ENCODE data around the gene MTERF4.

MTERF4 gene

DNA sequence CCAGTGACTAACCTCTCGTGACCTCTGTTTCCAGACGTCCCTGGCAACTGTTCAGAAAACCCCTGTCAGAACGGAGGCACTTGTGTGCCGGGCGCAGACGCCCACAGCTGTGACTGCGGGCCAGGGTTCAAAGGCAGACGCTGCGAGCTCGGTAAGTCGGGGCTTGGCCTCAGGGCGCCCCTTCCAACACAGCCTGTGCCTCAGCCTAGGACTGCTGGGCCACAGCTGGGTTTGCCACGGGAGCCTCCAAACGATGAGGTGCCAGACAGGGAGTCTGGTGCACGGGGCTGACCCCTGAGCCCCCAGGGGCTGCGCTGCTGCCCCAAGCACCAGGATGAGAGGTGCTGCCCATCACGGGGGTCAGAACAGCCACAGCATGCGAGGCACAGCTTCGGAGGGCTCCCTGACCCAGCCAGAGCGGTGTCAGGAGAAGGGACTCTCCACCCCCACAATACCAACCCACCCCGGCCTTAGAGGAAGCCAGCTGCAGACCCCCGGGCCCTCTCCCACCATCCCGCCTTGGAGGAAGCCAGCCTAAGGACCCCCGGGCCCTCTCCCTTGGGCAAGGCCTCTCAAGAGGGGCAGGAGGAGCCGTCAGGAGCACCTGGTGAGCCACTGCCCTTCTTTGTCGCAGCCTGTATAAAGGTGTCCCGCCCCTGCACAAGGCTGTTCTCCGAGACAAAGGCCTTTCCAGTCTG, 20.3 kb downstream of the MTERF4 start:
- no peak for TF ChIP-seq POLR2A (IDR thresholded peaks at IDR 0.05; ENCODE audit: low read depth, low read length)
- no peak for DNase-seq (ENCODE audit: insufficient read length, low spot score)
- FAIRE-seq = no peak

DNA sequence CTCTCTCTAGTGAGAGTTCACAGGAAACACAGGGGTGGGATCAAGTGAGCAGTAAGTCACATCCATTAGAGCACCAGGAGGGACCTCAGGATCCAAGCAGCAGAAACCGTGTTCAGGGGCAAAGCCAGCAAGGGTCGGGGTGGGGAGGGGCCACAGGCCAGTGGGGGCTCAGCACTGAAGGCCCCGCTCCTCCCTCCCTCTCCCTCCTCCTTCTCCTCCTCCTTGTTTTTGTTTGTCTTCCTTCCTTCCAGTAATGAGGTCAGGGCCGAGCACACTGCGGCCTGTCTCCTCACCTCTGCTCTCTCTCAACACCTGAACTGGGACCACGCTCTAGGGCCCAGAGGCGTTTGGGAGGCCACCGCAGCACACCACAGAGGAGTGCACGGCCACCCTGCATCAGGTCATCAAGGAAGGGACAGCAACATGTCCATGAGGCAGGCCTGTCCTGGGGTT, 20.9 kb downstream of the MTERF4 start:
- TF ChIP-seq POLR2A (IDR thresholded peaks at IDR 0.05; ENCODE audit: low read depth, low read length) = no peak
- FAIRE-seq (no peak), DNase-seq (ENCODE audit: insufficient read length, low spot score) (no peak)

DNA sequence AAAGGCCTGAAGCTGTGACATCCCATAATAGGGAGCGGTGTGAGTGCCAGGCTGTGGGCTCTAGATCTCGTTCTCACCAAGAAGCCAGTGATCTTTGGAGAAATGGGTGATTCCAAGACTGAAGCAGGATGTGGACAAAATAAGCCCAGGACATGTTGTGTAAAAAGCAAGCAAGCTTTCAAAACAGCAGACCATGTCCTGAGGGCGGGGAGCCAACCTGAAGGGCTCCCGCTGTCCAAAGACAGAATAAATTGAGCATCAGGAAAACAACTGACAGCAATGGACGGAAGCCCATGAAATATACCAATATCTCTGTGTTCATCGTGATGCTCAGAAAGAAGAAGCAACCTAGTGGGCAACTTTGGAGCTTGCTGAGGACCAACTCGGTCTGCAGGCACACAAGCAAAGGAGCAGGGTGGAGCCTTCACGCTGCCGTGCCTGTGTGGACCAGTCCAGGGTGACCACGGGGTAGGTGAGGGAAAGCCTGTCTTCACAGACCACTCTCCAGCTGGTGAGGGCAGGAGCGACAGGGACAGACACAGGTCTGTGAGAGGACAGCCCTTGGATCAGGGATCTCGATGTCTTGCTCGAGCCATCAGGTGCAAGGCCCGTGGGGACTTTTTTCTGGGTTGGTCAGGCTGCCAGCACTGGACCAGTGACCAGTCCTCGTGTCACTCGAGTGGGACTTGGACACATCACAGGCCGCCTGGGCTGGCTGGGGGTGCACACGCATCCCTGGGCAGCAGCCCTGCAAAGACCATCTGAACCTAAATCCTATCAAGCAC, 21.5 kb downstream of the MTERF4 start:
- no peak for TF ChIP-seq POLR2A (IDR thresholded peaks at IDR 0.05; ENCODE audit: low read depth, low read length)
- FAIRE-seq = no peak
- no peak for DNase-seq (ENCODE audit: insufficient read length, low spot score)

DNA sequence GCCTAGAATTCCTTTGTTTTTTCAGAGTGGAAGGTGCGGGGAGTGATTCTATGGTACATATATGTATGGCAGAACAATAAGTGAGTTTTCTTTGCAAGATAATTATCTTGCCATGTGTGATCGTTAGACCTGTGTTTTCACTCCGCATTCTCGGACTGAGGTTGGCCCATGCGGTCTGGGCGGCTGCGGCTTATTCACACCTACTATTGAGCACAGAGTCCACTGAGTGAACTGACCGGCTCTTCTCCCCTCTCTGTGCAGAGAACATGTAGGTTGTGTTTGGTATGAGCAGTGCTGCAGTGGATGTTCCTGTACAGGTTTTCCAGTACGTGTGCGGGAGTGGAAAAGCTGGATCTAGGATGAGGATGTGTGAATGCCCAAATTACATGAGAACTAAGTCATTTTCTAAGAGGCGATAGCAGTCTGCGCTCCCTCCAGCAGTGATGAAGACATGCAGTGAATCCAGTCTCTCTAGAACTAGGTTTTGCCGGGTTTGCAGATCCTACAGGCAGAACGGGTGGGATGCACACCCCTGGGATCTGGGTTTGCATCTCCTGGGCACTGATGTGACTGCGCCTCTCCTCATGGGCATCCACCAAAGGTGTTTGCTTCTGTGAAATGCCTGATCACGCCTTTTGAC, 27.1 kb downstream of the MTERF4 start:
- FAIRE-seq (no peak), DNase-seq (ENCODE audit: insufficient read length, low spot score) (no peak)
- no peak for TF ChIP-seq POLR2A (IDR thresholded peaks at IDR 0.05; ENCODE audit: low read depth, low read length)

DNA sequence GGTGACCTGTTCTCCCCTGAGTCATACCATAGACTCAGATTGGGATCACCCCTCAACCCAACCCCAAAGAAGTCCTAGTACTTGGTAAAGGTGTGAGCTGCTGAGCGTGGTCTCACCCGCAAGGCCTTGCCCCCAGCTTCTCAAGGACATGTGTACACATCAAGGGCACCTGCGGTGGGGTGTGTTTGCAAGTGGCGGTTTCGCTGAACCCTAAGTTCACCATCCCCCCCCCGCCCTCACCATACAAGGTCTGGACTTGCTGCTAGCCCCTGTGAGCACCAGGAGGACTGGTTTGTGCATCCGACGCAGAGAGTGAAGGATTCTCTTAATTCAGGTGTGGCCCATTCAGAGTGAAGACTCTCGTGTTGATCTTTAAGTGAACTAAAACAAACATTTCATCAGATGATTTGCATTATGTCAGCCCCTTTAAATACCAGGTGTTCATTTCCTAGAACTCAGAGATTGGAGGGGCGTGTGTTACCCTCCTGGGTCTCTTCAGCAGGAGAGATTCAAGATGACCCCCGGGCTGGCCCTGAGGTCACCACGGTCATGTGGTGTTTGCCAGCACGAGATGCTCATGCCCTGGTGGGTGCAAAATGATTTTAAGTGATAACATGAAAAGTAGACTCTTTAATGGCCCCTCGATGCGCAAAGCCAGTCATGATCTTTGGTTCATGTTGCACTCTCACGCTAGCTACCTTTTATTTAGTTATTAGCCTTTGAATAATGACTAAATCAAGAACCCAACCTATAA, 27.8 kb downstream of the MTERF4 start:
- FAIRE-seq = no peak
- DNase-seq (ENCODE audit: insufficient read length, low spot score) = no peak
- no peak for TF ChIP-seq POLR2A (IDR thresholded peaks at IDR 0.05; ENCODE audit: low read depth, low read length)

DNA sequence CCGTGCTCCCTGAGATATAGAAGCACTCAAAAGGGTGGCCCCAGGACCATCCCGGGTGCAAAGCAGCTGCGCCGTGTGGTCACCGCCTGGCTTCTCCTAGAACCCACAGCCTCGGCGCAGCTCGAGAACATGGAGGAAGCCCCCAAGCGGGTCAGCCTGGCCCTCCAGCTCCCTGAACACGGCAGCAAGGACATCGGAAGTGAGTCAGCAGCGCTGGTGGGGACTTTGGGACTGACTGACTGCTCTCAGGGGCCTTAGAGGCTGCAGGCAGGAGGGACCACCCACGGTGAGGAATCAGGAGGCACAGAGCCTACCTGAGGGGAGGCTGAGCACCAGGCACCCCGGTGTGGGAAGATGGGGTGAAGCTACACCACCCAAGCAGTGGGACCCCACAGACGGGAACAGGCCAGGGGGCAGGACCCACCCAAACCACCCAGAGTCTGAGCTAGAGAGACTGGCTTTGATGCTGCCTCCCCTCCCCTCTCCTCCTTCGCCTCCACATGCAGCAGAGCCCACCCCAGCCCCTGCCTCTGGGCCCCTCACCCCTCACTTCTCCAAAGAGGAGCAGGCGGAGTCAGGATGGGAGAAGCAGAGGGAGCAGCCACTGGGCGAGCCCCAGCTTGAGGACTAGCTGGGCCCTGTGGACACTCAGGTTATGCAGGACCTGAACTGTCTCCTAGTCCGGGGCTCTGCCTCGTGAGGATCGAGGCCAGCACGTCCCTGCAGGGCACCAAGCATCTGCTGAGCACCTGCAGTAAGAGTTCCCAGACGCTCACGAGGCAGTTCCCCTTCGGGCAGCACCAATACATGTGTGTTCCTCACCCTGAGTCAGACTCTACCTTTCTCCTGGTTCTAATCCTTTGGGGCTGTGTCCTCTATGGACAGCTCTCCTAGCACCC, 28.7 kb downstream of the MTERF4 start:
- no peak for TF ChIP-seq POLR2A (IDR thresholded peaks at IDR 0.05; ENCODE audit: low read depth, low read length)
- FAIRE-seq (no peak), DNase-seq (ENCODE audit: insufficient read length, low spot score) (no peak)

DNA sequence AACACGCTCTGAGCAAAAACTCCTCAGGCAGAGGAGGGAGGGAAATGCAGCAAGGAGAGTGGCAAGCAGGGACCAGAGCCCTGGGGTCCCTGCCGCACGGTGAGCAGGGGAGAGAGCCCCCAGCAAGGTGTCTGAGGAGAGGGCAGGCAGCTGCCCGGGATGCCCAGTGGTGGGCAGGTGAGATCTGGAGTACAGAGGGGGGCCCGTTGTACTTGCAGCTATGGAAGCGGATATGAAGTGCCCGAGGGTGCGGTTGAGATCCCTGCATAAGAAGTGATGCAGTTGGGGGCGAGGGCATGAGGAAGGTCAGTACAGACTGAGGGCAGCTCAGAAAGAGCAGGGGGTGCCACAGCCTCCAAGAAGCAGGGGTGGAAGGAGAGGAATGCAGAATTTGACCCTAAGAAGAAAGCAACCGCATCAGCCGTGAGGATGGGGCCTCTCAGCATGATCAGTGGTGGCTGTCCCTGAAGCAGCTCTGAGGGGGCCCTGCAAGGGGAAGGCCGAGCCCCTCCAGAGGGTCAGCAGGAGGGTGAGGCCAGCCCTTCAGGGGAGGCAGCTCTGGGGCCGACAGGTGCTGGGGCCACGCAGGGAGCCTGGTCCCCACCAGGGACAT, 29.4 kb downstream of the MTERF4 start:
- DNase-seq (ENCODE audit: insufficient read length, low spot score) (no peak), FAIRE-seq (no peak)
- no peak for TF ChIP-seq POLR2A (IDR thresholded peaks at IDR 0.05; ENCODE audit: low read depth, low read length)

DNA sequence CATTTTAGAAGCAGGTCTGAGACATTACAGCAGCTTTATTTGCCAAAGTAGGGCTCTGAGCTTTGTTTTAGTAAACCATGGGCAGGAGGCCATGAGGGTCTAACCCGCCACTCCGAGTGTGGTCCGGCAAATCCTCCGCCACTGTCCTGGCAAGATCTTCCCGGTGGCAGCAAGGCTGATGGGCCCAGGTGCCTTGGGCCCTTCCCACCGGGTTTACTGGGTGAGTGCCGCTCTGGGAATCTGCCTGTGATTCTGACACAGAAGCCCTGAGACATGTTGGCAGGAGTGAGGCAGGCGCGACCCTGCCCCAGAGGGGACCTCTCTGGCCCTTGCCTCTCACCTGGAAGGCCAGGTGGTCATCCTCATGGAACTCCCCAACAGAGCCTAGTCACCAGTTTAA, 29.9 kb downstream of the MTERF4 start:
- FAIRE-seq = no peak
- no peak for TF ChIP-seq POLR2A (IDR thresholded peaks at IDR 0.05; ENCODE audit: low read depth, low read length)

DNA sequence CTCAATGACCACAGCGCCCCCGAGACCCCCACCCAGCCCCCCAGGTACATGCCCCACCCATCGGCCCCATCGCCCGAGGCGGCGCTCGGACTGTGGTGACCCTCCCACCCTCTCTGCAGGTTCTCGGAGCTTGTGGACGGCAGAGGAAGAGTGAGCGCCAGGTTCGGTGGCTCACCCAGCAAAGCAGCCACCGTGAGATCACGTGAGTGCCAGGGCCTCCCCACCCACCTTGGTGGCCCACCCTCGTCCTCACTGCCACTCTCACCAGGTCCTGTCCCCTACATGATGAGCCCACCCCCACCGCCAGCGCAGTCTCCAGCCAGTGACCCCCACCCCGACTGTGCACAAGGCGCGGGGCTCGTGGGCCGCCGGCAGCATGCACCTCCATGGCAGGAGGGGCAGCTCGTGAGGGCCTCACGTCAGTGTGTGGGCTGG, 30.4 kb downstream of the MTERF4 start:
- no peak for DNase-seq (ENCODE audit: insufficient read length, low spot score)
- no peak for FAIRE-seq
- TF ChIP-seq POLR2A (IDR thresholded peaks at IDR 0.05; ENCODE audit: low read depth, low read length) = no peak

More for the DNA sequence above, 29.9 kb downstream of the MTERF4 start:
- no peak for DNase-seq (ENCODE audit: insufficient read length, low spot score)

DNA sequence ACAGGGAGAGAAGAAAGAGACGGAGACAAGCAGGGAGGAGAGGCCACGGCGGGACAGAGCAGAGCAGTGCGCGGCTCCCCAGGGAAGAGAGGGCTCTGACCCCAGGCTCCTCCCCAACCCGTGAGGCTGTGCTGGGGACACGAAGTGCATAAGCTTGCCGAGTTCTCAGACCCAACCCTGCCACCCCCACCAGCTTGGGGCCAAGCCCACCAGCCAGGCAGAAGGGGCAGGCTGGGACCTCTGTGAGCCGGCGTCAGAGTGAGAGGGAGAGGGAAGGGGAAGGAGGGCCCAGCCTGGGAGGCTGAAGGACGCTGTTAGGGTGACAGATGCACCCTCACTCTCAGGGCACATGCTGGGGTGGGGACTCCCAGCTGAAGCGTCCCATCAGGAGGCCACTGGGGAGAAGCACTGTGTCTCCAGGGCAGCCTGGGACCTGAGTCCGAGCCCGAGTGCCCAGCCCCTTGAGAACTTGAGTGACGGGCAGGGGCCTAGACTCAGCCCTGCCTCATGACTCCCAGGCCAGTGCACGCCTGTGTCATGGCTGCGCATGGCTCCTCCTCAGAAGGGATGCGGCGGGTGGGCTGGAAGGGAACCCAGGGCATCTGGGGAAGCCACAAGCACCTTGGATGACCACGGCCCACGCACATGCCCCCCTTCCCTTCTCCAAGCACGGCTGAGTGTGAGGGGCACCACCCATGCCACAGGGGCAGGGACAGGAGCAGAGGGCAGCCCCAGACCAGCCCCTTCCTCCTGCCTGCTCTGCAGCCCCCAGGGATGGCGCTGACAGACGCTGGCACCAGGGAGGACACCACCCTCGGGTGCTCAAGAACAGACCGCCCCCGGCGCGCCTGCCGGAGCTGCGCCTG, 31.0 kb downstream of the MTERF4 start:
- no peak for TF ChIP-seq POLR2A (IDR thresholded peaks at IDR 0.05; ENCODE audit: low read depth, low read length)
- no peak for FAIRE-seq
- no peak for DNase-seq (ENCODE audit: insufficient read length, low spot score)

DNA sequence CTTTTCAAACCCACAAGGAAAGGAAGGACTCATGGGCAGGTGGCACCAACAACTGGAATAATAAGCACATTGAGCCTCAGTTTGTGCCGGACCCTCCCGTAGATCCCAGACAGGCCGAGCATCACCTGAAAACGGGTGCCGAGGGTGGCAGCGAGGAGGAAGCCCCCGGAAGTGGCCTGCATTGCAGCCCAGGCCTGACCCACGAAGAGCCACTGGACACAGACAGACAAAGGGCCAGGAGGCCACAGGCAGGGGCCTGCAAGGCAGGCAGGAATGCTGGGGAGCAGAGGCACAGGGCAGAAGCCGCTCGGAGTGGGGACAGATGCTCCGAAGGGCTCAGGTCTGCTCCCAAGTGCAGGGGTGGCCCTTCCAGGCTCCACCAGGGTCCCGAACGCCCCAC, 31.7 kb downstream of the MTERF4 start:
- no peak for TF ChIP-seq POLR2A (IDR thresholded peaks at IDR 0.05; ENCODE audit: low read depth, low read length)
- FAIRE-seq = no peak
- DNase-seq (ENCODE audit: insufficient read length, low spot score) = no peak

Measured in H54 (cell line).